NCI-H524 (cell line): ENCODE measurements around the gene TRPM4.
A peak's percentile ranks its signal among the peaks of the same experiment; 100 is the strongest.
"Not testable (repeated sequence)": the region's sequence is repeated elsewhere in the genome, so short reads cannot be mapped to it uniquely, and the experiment has no call there.

Experiments
- DNase-seq, 2 experiments: peaks; one replicate each; lab custom pipeline; 2025; lab: John Stamatoyannopoulos, UW

Gene TRPM4

DNA sequence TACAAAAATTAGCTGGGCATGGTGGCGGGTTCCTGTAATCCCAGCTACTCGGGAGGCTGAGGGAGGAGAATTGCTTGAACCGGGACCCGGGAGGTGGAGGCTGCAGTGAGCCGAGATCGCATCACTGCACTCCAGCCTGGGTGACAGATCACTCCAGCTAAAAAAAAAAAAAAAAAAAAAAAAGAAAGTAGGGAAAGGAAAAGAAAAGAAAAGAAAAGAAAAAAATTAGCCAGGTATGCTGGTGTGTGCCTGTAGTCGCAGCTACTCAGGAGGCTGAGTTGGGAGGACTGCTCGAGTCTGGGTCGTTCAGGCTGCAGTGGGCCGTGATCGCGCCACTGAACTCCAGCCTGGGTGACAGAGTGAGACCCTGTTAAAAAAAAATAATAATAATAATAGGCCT, 30.4 kb upstream of the TRPM4 start:
- not testable (repeated sequence) for DNase-seq

DNA sequence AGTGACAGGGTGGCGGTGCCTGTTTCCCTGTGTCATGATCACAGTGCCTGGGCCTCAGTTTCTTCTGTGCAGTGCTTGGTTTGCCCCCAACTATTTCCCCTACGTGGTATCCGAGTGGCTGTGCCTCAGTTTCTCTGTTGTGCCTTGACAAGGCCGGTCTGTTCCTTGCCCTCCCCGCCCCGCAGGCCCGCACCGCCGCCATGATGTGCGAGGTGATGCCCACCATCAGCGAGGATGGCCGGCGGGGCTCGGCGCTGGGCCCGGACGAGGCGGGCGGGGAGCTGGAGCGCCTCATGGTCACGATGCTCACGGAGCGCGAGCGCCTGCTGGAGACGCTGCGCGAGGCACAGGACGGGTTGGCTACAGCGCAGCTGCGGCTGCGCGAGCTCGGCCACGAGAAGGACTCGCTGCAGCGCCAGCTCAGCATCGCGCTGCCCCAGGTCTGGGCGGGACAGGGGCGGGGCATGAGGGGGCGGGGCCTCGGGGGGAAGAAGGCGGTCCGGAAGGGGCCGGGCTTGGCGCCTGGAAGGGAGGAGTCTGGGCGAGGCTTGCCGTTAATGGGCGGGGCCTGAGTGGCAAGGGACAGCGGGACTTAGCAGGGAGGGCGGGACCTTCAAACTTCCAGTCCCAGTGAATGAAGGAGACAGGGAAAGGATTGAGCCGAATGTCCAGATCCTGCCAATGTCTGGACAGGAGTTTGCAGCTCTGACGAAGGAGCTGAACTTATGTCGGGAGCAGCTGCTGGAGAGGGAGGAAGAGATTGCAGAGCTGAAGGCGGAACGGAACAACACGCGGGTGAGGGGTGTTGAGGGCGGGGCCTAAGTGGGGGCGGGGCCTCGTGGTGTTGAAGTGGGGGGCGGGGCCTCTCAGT, 29.7 kb upstream of the TRPM4 start:
- peak; percentile 91 to 98 for DNase-seq

DNA sequence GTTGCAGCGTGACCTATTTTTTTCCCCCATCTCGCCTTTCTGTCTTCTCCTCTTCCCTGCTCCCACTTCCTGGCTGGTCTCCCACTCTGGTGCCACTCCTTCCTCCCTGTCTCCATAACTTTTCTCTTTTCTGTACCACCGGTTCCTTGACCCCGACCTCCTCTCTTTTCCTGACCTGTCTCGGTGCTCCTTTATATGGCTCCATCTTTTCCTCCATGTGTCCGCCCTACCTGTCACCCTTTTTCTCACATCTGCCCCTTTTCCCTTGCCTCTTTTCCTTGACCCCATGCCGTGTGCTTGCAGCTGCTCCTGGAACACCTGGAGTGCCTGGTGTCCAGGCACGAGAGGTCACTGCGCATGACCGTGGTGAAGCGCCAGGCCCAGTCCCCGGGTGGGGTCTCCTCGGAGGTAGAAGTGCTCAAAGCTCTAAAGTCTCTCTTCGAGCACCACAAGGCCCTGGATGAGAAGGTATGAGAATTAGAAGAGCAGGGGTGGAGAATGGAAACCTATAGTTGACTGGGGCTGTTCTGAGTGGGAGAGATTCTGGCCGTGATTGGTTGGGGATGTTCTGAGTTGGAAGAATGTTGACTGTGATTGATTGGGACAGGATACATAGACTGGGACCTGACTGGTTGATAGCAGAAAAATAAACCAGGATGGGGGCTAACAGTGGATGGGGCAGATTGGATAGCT, 28.9 kb upstream of the TRPM4 start:
- no peak for DNase-seq

DNA sequence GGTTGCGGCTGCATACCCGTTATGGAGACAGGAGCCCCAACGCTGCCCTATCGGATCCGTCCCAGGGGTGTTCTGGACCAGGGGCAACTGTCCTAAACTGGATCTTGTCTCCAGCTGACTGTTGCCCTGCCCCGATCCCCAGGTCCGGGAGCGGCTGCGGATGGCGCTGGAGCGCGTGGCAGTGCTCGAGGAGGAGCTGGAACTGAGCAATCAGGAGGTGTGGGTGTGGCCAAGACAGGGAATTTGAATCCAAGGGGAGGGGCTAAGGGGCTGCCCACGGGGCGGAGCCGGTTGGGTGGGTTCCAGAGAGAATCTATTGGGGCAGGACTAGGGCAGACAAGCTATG, 28.4 kb upstream of the TRPM4 start:
- no peak for DNase-seq

DNA sequence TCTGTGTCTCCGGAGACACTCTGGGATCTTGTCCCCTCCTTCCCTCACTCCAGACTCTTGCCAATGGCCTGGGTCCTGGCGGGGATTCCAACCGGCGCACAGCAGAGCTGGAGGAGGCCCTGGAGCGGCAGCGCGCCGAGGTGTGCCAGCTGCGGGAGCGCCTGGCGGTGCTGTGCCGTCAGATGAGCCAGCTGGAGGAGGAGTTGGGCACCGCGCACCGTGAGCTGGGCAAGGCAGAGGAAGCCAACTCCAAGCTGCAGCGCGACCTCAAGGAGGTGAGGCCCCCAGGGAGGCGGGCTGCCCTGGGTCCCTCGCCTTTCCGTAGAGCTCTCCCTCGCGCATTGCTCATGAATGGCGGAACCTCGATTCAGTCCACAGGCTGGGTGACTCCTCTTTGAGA, 27.3 kb upstream of the TRPM4 start:
- no peak for DNase-seq

DNA sequence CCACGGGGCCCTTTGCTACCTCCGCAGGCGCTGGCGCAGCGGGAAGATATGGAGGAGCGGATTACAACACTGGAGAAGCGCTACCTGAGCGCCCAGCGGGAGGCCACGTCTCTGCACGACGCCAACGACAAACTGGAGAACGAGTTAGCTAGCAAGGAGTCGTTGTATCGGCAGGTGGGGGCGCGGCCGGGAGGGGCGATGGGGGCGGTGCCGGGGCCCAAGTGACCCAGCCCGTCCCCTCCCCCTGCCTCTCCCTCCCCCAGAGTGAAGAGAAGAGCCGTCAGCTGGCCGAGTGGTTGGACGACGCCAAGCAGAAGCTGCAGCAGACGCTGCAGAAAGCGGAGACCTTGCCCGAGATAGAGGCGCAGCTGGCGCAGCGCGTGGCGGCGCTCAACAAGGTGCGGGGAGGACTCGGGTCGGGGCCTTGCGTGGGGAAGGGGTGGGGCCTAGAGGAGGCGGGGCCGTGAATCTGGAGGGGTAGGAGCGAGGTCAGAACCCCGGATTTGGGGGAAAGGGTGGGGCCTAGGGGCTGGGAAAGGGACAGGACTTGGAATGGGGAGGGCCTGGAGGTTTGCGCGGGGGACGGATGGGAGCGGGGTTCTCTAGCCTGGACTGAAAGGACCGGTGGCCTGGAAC, 24.5 kb upstream of the TRPM4 start:
- peak; percentile 43 to 57 for DNase-seq

DNA sequence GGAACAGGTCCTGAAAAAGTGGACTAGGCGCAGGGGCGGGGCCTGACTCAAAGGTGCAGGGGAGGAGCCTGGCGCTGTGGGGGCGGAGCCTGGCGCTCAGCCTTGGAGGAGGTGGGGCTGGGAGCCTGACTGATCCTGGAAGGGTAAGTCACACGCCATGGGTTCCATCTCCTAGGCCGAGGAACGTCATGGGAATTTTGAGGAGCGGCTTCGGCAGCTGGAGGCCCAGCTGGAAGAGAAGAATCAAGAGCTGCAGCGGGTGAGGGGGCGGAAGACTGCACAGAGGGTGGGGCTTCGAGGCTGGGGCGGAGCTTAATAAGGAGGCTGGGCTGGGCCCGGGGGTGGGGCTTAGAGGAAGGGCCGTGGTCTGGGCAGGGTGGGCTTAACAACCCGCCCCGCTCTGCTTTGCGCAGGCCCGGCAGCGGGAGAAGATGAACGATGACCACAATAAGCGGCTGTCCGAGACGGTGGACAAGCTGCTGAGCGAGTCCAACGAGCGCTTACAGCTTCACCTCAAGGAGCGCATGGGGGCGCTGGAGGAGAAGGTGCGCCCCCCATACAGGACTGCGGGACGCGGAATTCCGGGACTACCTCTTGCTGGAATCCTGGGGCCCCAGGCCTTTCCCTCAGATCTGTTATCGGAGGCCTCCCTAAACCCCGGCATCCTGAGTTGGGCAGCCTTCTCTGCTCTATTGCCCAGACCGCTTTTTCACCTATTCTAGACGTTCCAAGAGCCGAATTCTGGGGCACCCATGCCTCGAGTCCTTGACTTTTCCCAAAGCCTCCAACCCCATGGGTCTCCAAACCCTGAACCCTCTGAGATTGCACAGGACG, 23.8 kb upstream of the TRPM4 start:
- DNase-seq = no peak

DNA sequence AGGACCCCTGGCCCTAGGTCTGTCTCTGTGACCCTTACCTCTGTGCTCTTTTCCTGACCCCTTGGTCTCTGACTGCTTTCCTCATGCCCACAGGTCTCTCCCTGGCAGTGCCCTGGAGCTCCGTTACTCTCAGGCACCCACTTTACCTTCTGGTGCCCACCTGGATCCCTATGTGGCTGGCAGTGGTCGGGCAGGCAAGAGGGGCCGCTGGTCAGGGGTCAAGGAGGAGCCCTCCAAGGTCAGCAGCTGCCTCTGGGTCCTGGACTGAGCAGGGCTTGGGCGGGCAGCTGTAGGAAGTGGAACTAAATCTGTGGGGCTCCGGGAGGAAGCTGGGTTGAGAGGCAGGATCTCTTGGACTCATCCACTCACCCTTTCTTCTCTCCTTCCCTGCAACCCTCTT, 21.9 kb upstream of the TRPM4 start:
- no peak for DNase-seq

DNA sequence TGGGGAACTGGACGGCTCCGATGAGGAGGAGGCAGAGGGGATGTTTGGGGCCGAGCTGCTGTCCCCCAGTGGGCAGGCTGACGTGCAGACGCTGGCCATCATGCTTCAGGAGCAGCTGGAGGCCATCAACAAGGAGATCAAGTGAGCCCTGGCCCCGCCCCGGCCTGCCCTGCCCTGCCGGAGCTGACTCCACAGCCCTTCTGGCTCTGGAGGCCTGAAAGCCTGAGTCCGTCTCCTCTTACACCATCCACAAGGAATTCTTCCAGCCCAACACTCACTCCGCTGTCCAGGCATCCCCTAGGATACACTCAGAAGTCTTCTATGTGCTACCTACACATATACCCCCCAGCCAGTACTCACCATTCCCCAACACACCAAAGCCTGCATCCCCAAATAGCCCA, 20.8 kb upstream of the TRPM4 start:
- DNase-seq = no peak

DNA sequence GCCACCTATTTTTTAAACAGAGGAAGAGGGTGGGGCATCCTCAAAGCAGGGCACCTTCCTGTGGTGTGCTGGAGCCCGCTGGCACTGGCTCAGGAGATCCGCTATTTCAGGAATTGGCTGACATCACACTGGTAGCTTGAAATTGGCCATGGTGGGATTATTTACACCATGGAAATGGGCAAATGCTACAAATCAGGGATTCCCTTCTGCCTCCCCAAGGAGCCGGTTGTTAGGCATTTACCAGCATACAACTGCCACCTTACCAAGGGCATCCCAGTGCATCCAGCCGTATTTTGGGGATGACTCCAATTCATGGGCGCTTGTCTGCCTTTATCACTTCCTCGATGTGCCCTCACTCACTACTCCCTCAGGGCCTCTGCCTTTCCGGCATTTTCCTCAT, 16.6 kb upstream of the TRPM4 start:
- no peak for DNase-seq

DNA sequence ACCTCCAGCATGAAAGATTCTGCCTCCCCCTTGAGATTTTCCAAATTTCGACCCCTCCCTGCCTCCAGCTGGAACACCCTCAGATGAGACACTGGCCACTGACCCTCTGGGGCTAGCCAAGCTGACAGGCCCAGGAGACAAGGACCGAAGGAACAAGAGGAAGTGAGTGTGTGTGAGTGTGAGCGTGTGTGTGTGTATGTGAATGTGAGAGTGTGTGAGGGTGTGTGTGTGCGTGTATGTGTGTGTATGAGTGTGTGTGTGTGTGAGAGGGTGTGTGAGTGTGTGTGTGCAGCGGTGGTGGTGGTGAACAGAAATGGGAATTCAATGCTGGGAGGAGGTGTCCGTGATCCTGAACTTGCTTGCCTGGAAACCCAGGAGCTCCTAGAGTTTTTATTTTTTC, 16.2 kb upstream of the TRPM4 start:
- no peak for DNase-seq

DNA sequence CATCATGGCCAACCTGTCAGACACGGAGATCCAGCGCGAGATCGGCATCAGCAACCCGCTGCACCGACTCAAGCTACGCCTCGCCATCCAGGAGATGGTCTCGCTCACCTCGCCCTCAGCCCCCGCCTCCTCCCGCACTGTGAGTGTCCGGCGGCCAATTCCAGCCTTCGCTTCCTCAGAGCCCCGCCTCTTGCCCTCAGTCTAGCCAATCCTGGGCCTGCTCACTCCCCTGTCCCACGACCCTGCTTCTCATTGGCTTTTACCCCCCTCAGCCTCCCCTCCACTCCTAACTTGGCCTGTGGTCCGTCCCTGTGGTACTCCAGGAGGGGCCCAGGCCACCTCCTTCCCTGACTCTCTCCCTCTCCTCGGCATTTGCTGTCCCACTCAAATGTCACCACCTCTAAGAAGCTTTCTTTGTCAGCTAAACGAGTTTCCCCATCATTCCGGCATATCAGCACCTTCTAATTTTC, 14.7 kb upstream of the TRPM4 start:
- DNase-seq = peak; percentile 93 to 96

DNA sequence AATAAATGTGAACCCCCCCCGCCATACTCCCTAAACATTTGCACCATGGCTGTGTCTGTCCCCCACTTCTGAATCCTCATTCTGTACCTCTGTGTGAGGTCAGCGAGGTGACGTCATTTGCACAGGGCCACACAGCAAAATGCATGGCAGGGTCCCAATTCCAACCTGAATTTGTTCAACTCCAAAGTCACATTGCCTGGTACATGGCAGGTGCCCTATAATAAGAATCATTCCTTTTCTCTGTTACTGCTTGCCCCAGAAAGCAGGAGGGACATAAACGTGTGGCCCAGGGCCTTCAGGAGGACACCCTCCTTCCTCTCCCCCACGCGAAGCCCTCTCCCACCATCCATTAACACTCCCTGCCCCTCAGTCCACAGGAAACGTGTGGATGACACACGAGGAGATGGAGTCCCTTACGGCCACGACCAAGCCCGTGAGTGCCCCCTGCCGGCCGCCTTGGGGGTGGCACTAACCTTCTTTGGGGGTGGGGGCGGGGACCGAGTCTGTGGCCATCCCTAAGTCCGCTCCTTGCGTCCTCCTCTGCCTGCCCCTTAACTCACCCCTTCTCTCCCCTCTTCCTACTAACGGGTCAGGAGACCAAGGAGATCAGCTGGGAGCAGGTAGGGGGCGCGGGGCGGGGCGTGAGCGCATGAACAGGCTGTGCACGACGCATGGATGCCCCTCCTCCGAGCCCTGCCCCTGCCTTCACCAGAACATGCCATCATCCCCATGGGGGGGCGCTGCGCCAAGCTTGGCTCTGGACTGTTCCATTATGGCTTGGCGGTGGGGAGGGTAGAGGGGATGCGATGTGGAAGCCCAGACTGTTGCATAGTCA, 11.8 kb upstream of the TRPM4 start:
- DNase-seq = peak in 1 of 2 experiments; percentile 63

DNA sequence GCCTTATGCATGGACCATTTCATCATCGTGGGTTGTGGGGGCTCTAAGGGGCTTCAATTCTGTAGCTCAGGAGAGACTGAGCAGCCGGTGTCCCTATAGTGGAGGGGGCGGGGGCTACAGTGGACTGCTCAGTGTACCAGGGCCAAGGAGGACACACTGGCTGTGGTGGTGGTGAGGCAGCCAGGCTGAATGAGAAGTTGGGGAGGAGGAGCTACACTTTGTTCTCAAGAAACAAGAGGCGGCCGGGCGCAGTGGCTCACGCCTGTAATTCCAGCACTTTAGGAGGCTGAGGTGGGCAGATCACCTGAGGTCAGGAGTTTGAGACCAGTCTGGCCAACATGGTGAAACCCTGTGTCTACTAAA, 11.2 kb upstream of the TRPM4 start:
- DNase-seq = not testable (repeated sequence)

DNA sequence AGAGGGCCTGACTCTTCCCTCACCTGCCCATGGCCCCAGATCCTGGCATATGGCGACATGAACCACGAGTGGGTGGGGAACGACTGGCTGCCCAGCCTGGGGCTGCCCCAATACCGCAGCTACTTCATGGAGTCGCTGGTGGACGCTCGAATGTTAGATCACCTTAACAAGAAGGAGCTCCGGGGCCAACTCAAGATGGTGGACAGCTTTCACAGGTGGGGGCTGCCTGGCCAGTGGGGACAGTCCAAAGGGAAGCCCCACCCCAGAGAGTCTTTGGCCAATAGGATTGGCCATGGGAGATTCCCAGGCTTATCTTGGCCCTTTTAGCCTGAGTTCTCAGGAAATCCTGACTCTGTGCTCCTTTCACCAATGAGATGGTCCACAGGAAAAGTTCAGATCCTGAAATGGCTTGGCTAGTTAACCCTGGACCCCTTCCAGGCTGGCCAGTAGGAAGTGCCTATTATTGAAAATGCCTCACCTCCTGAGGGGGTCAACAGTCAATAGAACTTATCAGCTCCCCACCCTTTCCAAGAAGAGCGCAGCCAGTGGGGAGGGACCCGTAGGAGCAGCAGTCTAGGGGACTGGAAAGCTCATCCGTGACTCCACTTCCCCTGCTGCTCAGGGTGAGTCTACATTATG, 9.4 kb upstream of the TRPM4 start:
- no peak for DNase-seq

DNA sequence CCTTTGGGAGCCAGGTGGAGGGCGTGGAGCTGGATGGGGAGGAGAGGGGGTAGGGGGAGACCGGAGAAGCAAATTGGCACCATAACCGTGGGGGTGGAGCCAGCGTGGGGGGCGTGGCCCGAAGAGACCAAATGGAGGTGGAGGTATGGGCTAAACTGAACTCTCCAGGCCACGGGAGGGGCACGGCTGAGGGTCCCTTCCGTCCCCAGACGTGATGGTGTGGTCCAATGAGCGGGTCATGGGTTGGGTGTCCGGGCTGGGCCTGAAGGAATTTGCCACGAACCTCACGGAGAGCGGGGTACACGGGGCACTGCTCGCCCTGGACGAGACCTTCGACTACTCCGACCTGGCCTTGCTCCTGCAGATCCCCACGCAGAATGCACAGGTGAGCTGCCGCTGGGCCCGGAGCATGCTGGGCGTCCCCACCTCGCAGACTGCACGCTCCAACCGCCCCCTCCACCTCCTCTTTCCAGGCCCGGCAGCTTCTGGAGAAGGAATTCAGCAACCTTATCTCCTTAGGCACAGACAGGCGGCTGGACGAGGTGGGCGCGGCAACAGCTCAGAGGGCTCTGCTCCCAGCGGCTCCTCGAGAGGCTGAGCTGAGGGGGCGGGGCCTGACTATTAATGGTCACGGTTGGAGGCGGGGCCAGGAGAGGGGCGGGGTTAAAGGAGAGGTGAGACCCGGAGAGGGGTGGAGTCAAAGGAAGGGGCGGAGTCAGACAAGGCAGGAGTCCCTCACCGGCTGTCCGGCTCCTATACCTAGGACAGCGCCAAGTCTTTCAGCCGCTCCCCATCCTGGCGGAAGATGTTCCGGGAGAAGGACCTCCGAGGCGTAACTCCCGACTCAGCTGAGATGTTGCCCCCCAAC, 8.6 kb upstream of the TRPM4 start:
- DNase-seq = peak; percentile 97 to 98

DNA sequence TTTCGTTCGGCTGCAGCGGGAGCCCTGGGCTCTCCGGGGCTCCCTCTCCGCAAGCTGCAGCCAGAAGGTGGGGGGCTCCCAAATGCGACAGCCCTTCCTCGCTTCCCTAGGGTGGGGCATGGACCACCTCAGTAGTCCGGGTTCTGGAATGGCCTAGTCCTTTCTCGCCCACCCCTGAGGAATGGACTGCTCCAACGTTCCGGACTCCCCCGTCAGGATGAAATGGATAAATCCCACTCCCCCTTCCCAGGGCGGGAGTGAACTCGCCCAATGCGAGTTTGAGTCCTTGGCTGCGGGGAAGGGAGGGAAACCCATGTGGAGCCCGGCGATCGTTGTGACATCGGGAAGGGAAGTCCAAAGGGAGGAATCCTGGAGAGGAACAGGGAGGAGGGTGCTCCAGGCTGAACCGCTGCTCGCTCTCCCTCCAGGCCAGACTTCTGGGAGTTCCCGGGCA, 7.9 kb upstream of the TRPM4 start:
- DNase-seq = peak; percentile 83 to 91

DNA sequence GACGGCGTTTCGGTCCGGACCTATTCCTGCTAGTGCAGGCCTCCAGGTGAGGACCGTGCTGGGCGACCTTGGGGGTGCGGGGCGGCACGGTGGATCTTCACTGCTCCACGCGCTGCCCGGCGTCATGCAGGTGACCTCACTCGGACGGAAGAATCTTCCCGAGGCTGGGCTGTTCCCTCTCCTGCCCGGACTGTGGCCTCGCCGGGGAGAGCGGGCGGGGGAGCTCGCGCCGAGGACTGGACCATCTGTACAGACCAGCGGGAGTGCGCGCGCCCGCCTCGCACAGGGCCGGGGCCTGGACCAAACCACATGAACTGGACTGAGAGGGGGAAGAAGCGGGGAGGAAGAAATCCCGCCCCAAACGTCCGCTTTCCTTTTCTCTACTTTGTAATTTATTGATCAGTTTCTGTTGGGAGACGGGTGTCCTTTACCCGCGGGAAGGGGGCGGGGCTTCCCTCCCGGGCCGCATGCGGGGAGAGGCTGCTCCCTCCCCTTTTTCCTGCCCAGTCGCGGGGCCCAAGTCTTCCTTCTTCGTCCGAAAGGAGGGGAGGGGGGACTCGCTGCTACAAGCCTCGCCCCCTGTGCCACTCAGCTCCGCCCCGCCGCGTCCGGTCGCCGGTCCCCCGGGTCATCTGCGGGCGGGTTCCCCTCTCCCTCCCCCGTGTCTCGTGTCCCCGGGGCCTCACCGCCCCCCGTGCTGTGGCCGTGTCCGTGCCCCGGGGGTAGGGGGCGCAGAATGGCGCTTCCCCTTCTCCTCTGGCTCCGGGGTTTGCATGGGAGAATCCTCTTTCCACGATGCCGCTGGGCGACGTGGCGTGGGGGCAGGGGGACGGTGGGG, 7.3 kb upstream of the TRPM4 start:
- peak; percentile 90 to 92 for DNase-seq

DNA sequence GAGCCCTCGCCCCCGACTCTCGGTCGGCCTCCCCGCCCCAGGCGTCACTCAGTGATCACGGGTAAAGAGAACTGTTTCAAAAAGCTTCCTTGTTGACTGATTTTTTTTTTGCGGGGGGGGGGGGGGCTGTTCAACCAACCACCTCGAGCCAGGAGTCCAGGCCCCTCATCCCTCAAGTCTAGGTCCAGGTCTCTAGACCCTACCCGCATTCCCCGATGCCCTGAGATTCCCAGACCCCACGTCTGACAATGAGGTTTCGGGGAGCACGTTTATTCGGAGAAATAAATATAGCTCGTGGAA, 6.7 kb upstream of the TRPM4 start:
- no peak for DNase-seq
